Measurements from ENCODE around the gene KRTAP10-4.

Gene KRTAP10-4

DNA sequence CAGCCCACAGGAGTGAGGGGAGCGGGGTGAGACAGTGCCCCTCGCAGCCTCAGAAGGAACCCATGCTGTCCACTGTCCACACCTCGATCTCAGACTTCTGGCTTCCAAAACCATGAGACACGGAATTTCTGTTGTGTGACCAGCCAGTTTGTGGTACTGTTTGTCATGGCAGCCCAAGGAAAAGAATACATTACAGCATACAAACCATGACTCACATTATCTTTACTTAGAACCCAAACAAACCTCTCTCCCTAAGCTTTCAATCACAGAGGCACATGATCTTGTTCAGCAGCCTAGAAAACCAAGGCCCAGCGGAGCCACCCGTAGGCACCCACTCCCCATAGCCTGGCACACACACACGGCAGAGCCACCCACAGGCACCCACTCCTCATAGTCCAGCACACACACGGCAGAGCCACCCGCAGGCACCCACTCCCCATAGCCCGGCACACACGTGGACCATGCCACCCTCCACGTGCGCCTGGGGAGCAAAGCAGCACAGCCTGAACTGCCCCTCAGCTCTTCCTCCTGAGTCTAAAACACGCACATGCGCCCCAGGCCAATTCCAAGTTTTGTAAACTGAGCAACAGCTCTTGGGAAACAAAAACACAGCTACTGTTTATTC lies 458 bp upstream of the KRTAP10-4 start:
- TF ChIP-seq, protein P1, sequence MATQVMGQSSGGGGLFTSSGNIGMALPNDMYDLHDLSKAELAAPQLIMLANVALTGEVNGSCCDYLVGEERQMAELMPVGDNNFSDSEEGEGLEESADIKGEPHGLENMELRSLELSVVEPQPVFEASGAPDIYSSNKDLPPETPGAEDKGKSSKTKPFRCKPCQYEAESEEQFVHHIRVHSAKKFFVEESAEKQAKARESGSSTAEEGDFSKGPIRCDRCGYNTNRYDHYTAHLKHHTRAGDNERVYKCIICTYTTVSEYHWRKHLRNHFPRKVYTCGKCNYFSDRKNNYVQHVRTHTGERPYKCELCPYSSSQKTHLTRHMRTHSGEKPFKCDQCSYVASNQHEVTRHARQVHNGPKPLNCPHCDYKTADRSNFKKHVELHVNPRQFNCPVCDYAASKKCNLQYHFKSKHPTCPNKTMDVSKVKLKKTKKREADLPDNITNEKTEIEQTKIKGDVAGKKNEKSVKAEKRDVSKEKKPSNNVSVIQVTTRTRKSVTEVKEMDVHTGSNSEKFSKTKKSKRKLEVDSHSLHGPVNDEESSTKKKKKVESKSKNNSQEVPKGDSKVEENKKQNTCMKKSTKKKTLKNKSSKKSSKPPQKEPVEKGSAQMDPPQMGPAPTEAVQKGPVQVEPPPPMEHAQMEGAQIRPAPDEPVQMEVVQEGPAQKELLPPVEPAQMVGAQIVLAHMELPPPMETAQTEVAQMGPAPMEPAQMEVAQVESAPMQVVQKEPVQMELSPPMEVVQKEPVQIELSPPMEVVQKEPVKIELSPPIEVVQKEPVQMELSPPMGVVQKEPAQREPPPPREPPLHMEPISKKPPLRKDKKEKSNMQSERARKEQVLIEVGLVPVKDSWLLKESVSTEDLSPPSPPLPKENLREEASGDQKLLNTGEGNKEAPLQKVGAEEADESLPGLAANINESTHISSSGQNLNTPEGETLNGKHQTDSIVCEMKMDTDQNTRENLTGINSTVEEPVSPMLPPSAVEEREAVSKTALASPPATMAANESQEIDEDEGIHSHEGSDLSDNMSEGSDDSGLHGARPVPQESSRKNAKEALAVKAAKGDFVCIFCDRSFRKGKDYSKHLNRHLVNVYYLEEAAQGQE (IDR thresholded peaks at IDR 0.05; ENCODE audit: insufficient replicate concordance, low read depth): no peak
- TF ChIP-seq SPI1 (IDR thresholded peaks at IDR 0.05; ENCODE audit: borderline replicate concordance, low read depth): no peak
- no peak overlapping the region for H3K4me3 ChIP-seq (replicated peaks; ENCODE audit: insufficient read depth, low read length)
- DNase-seq (ENCODE audit: low read depth in 1 of 2, low spot score in 1 of 2): no peak
- no peak overlapping the region for H3K27ac ChIP-seq (replicated peaks)
- H3K27me3 ChIP-seq (ENCODE audit: insufficient read depth, poor library complexity, severe bottlenecking): no peaks in the 10 kb centered on the region

DNA sequence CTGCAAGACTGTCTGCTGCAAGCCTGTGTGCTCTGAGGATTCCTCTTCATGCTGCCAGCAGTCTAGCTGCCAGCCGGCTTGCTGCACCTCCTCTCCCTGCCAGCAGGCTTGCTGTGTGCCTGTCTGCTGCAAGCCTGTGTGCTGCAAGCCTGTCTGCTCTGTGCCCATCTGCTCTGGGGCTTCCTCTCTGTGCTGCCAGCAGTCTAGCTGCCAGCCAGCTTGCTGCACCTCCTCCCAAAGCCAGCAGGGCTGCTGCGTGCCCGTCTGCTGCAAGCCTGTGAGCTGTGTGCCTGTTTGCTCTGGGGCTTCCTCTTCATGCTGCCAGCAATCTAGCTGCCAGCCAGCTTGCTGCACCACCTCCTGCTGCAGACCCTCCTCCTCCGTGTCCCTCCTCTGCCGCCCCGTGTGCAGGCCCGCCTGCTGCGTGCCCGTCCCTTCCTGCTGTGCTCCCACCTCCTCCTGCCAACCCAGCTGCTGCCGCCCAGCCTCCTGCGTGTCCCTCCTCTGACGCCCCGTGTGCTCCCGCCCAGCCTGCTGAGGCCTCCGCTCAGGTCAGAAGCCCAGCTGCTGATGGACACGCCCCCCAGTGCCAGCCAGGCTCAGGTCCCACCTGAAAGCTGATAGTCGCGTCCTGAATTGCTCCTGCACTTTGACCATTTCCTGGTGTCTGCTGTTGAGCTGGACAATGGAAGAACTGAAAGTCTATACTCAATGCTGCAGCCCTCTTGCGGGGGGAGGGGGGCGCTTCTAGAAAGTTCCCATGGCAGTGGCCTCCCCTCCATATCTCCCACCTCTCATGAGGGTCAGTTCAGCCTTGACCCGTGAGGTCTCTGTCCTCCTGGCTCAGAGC lies 1.2 kb downstream of the KRTAP10-4 start:
- no peak for DNase-seq (ENCODE audit: low read depth in 1 of 2, low spot score in 1 of 2)
- Histone ChIP-seq H3K27ac (replicated peaks) (no peak overlapping the region), H3K27me3 (ENCODE audit: insufficient read depth, poor library complexity, severe bottlenecking) (no peaks in the 10 kb centered on the region), H3K4me3 (replicated peaks; ENCODE audit: insufficient read depth, low read length) (no peak overlapping the region)
- TF ChIP-seq GABPA (IDR thresholded peaks at IDR 0.05; ENCODE audit: low read depth) (no peak), POLR2AphosphoS5 (IDR thresholded peaks at IDR 0.05; ENCODE audit: low read depth) (no peak), SPI1 (IDR thresholded peaks at IDR 0.05; ENCODE audit: borderline replicate concordance, low read depth) (no peak)
- TF ChIP-seq, protein P2, sequence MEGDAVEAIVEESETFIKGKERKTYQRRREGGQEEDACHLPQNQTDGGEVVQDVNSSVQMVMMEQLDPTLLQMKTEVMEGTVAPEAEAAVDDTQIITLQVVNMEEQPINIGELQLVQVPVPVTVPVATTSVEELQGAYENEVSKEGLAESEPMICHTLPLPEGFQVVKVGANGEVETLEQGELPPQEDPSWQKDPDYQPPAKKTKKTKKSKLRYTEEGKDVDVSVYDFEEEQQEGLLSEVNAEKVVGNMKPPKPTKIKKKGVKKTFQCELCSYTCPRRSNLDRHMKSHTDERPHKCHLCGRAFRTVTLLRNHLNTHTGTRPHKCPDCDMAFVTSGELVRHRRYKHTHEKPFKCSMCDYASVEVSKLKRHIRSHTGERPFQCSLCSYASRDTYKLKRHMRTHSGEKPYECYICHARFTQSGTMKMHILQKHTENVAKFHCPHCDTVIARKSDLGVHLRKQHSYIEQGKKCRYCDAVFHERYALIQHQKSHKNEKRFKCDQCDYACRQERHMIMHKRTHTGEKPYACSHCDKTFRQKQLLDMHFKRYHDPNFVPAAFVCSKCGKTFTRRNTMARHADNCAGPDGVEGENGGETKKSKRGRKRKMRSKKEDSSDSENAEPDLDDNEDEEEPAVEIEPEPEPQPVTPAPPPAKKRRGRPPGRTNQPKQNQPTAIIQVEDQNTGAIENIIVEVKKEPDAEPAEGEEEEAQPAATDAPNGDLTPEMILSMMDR (IDR thresholded peaks at IDR 0.05; ENCODE audit: insufficient read depth, low read length): no peak
- TF ChIP-seq, protein P1 (IDR thresholded peaks at IDR 0.05; ENCODE audit: insufficient replicate concordance, low read depth): no peak

DNA sequence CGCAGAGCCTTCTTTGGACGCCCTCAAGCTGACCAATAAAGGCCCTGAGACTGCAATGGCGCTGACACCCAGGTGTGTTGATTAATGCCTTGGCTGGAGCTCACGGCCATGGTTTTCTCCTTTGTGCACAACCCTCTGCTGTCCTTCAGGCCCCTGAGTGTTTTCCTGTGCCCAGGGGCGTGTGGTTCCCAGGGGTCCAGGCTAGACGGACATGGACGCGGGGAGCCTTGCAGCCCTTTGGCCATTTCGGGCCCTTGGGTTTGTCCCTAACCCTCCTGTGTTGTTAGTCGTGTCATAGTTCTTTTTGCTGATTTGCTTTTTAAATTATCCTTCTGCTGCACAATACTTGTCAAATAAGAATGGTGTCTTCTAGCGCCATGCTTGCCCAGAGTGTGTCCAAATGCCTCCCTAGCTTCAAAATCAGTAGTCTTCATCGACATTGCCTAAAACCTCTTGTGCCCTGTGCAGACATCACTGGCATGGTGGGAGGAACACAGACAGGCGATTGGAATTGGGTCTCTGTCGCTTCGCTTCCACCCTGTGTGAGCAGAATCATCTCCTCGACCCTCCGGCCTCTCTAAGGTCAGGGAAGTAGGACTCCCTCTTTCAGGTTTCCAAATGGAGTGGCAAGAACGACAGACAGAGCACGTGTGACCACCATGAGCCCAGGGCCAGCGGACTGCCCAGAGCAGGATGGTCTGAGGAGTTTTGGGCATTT lies 1.9 kb downstream of the KRTAP10-4 start:
- Histone ChIP-seq H3K27ac (replicated peaks) (no peak overlapping the region), H3K27me3 (ENCODE audit: insufficient read depth, poor library complexity, severe bottlenecking) (no peaks in the 10 kb centered on the region), H3K4me3 (replicated peaks; ENCODE audit: insufficient read depth, low read length) (no peak overlapping the region)
- no peak for DNase-seq (ENCODE audit: low read depth in 1 of 2, low spot score in 1 of 2)
- TF ChIP-seq, protein P1 (IDR thresholded peaks at IDR 0.05; ENCODE audit: insufficient replicate concordance, low read depth): no peak
- TF ChIP-seq, protein P2 (IDR thresholded peaks at IDR 0.05; ENCODE audit: insufficient read depth, low read length): no peak
- TF ChIP-seq GABPA (IDR thresholded peaks at IDR 0.05; ENCODE audit: low read depth) (no peak), POLR2AphosphoS5 (IDR thresholded peaks at IDR 0.05; ENCODE audit: low read depth) (no peak), SPI1 (IDR thresholded peaks at IDR 0.05; ENCODE audit: borderline replicate concordance, low read depth) (no peak)
